ENCODE data around the gene CFAP43. TPM values are rescaled to one million over a fixed set of nuclear protein-coding genes. Genes with fewer than 3 reads are reported as not detected.
"Not testable (repeated sequence)": the region's sequence is repeated elsewhere in the genome, so short reads cannot be mapped to it uniquely, and the experiment has no call there.

Gene CFAP43
- total RNA-seq, 4 donors from 2014 or later: 0.16 to 0.45 (median 0.40) TPM; not detected in 1

- no peak for ATAC-seq
- no peak overlapping the region for H3K27ac ChIP-seq
- 83 to 87% methylated on average over 4 of the region's 4 CpGs for WGBS, 2 donors (ENCODE audit: low coverage in 1 of 2)
- H3K9me3 ChIP-seq: no peaks in the 10 kb centered on the region
- H3K27me3 ChIP-seq: no peaks in the 10 kb centered on the region
- TF ChIP-seq EP300 (IDR thresholded peaks at IDR 0.05) (no peak), POLR2A (IDR thresholded peaks at IDR 0.05) (no peak), CTCF (IDR thresholded peaks at IDR 0.05) (no peak), POLR2AphosphoS5 (IDR thresholded peaks at IDR 0.05) (no peak)
- H3K4me1 ChIP-seq: no peaks in the 10 kb centered on the region
- H3K36me3 ChIP-seq: no peaks in the 10 kb centered on the region
- H3K4me3 ChIP-seq: no peak overlapping the region
Measured at GRCh38 chr10:104183682-104184081, 48.5 kb downstream of the CFAP43 start.

GRCh38 chr10:104174136-104174535 lies 58.0 kb downstream of the CFAP43 start:
- WGBS, 2 donors (ENCODE audit: low coverage in 1 of 2): 67 to 92% methylated on average over 1 of the region's 1 CpG
- not testable (repeated sequence) for H3K36me3 ChIP-seq, H3K27me3 ChIP-seq, H3K4me1 ChIP-seq, H3K9me3 ChIP-seq, H3K27ac ChIP-seq, H3K4me3 ChIP-seq, ATAC-seq

GRCh38 chr10:104170610-104171254 lies 61.4 kb downstream of the CFAP43 start:
- Histone ChIP-seq H3K36me3 (no peaks in the 10 kb centered on the region), H3K9me3 (no peaks in the 10 kb centered on the region), H3K4me1 (no peaks in the 10 kb centered on the region), H3K4me3 (no peak overlapping the region), H3K27ac (no peak overlapping the region), H3K27me3 (peaks cover 12% of the 10 kb centered on the region)
- TF ChIP-seq POLR2AphosphoS5 (IDR thresholded peaks at IDR 0.05): no peak
- no peak for TF ChIP-seq POLR2A (IDR thresholded peaks at IDR 0.05)
- no peak for TF ChIP-seq CTCF (IDR thresholded peaks at IDR 0.05)
- no peak for TF ChIP-seq EP300 (IDR thresholded peaks at IDR 0.05)
- ATAC-seq: no peak
- 90 to 95% methylated on average over 5 of the region's 5 CpGs for WGBS, 2 donors (ENCODE audit: low coverage in 1 of 2)

GRCh38 chr10:104155591-104155990 lies 76.6 kb downstream of the CFAP43 start:
- Histone ChIP-seq H3K27ac (no peak overlapping the region), H3K4me3 (no peak overlapping the region), H3K27me3 (peaks cover 20% of the 10 kb centered on the region), H3K9me3 (peaks cover 0 to 23% (median 0%) of the 10 kb centered on the region in 3 donors), H3K4me1 (no peaks in the 10 kb centered on the region), H3K36me3 (no peaks in the 10 kb centered on the region)
- ATAC-seq: no peak
- TF ChIP-seq CTCF (IDR thresholded peaks at IDR 0.05) (no peak), POLR2AphosphoS5 (IDR thresholded peaks at IDR 0.05) (no peak), POLR2A (IDR thresholded peaks at IDR 0.05) (no peak)
- 82 to 90% methylated on average over 2 of the region's 2 CpGs for WGBS, 2 donors (ENCODE audit: low coverage in 1 of 2)

GRCh38 chr10:104151737-104152136 lies 80.4 kb downstream of the CFAP43 start:
- Histone ChIP-seq H3K27me3 (peaks cover 16% of the 10 kb centered on the region), H3K27ac (no peak overlapping the region), H3K36me3 (no peaks in the 10 kb centered on the region), H3K4me3 (no peak overlapping the region), H3K9me3 (peaks cover 0 to 24% (median 0%) of the 10 kb centered on the region in 3 donors), H3K4me1 (no peaks in the 10 kb centered on the region)
- TF ChIP-seq EP300 (IDR thresholded peaks at IDR 0.05) (no peak), POLR2A (IDR thresholded peaks at IDR 0.05) (no peak), CTCF (IDR thresholded peaks at IDR 0.05) (no peak), POLR2AphosphoS5 (IDR thresholded peaks at IDR 0.05) (no peak)
- no peak for ATAC-seq

Data from gastroesophageal sphincter (tissue), 4 donors.